ENCODE measurements around the gene STEAP1B.

GRCh38 chr7:22435105-22435504 is 64.9 kb downstream of the STEAP1B start:
- TF ChIP-seq CTCF (conservative IDR thresholded peaks at IDR 0.05; ENCODE audit: low read depth, low read length) (no peak), CEBPB (IDR thresholded peaks at IDR 0.05; ENCODE audit: low read depth, low read length) (no peak), MXI1 (IDR thresholded peaks at IDR 0.05; ENCODE audit: borderline replicate concordance, low read depth, low read length) (no peak), POLR2A (IDR thresholded peaks at IDR 0.05; ENCODE audit: low read depth, low read length) (no peak), FOS (IDR thresholded peaks at IDR 0.05; ENCODE audit: low read depth, low read length) (no peak), SMC3 (IDR thresholded peaks at IDR 0.05; ENCODE audit: low read depth, low read length) (no peak), MAFK (IDR thresholded peaks at IDR 0.05; ENCODE audit: low read depth, low read length) (no peak)
